ENCODE data around the gene YBX3. TPM values are rescaled to one million over a fixed set of nuclear protein-coding genes. Genes with fewer than 3 reads are reported as not detected.
A peak's percentile ranks its signal among the peaks of the same experiment; 100 is the strongest.

The YBX3 gene
- total RNA-seq, 1 experiment from 2014 or later, result 95.2 TPM

GRCh38 chr12:10716704-10717315 is 6.3 kb downstream of the YBX3 start:
- Histone ChIP-seq H3K4me3 (no peak overlapping the region), H3K27me3 (replicated peaks) (no peaks in the 10 kb centered on the region), H3K4me1 (replicated peaks) (peaks cover 47% of the 10 kb centered on the region), H3K27ac (peak overlapping the region; percentile 54), H3K9me3 (replicated peaks) (no peaks in the 10 kb centered on the region), H3K36me3 (peaks cover 61% of the 10 kb centered on the region)
- DNase-seq (ENCODE audit: low read depth in 1 of 2, low spot score in 2 of 2), result peak; percentile 87 to 90

GRCh38 chr12:10716277-10716676 is 6.8 kb downstream of the YBX3 start:
- DNase-seq (ENCODE audit: low read depth in 1 of 2, low spot score in 2 of 2), result peak in 1 of 2 experiments; percentile 2
- Histone ChIP-seq H3K9me3 (replicated peaks) (no peaks in the 10 kb centered on the region), H3K27me3 (replicated peaks) (no peaks in the 10 kb centered on the region), H3K4me3 (no peak overlapping the region), H3K27ac (peak overlapping the region; percentile 54), H3K4me1 (replicated peaks) (peaks cover 47% of the 10 kb centered on the region), H3K36me3 (peaks cover 65% of the 10 kb centered on the region)

GRCh38 chr12:10715491-10715890 is 7.6 kb downstream of the YBX3 start:
- H3K27ac ChIP-seq, result no peak overlapping the region
- H3K4me3 ChIP-seq, result no peak overlapping the region

GRCh38 chr12:10709808-10710207 is 13.3 kb downstream of the YBX3 start:
- no peak overlapping the region for H3K4me3 ChIP-seq
- no peaks in the 10 kb centered on the region for H3K27me3 ChIP-seq (replicated peaks)
- peaks cover 85% of the 10 kb centered on the region for H3K36me3 ChIP-seq
- H3K4me1 ChIP-seq (replicated peaks), result no peaks in the 10 kb centered on the region
- no peak for DNase-seq (ENCODE audit: low read depth in 1 of 2, low spot score in 2 of 2)
- H3K27ac ChIP-seq, result no peak overlapping the region
- H3K9me3 ChIP-seq (replicated peaks), result no peaks in the 10 kb centered on the region

More at GRCh38 chr12:10715491-10715890, 7.6 kb downstream of the YBX3 start:
- H3K36me3 ChIP-seq, result peaks cover 64% of the 10 kb centered on the region
- H3K4me1 ChIP-seq (replicated peaks), result peaks cover 41% of the 10 kb centered on the region
- H3K9me3 ChIP-seq (replicated peaks), result no peaks in the 10 kb centered on the region
- DNase-seq (ENCODE audit: low read depth in 1 of 2, low spot score in 2 of 2), result no peak
- H3K27me3 ChIP-seq (replicated peaks), result no peaks in the 10 kb centered on the region

- Histone ChIP-seq H3K27me3 (replicated peaks) (no peaks in the 10 kb centered on the region), H3K27ac (no peak overlapping the region), H3K36me3 (peaks cover 85% of the 10 kb centered on the region), H3K9me3 (replicated peaks) (no peaks in the 10 kb centered on the region), H3K4me3 (no peak overlapping the region), H3K4me1 (replicated peaks) (no peaks in the 10 kb centered on the region)
- DNase-seq (ENCODE audit: low read depth in 1 of 2, low spot score in 2 of 2), result no peak
Measured at GRCh38 chr12:10708862-10709261, 14.3 kb downstream of the YBX3 start.

- no peaks in the 10 kb centered on the region for H3K27me3 ChIP-seq (replicated peaks)
- peaks cover 92% of the 10 kb centered on the region for H3K36me3 ChIP-seq
- no peak overlapping the region for H3K4me3 ChIP-seq
- H3K27ac ChIP-seq, result no peak overlapping the region
- H3K4me1 ChIP-seq (replicated peaks), result no peaks in the 10 kb centered on the region; the same call in 1 of the 2 replicates
- H3K9me3 ChIP-seq (replicated peaks), result no peaks in the 10 kb centered on the region
- no peak for DNase-seq (ENCODE audit: low read depth in 1 of 2, low spot score in 2 of 2)
Measured at GRCh38 chr12:10705655-10706054, 17.5 kb downstream of the YBX3 start.

- Histone ChIP-seq H3K27ac (no peak overlapping the region), H3K36me3 (peaks cover 93% of the 10 kb centered on the region)
Measured at GRCh38 chr12:10701843-10702242, 21.3 kb downstream of the YBX3 start.

GRCh38 chr12:10701131-10701681 is 21.9 kb downstream of the YBX3 start:
- Histone ChIP-seq H3K4me1 (replicated peaks) (no peaks in the 10 kb centered on the region; the same call in 1 of the 2 replicates), H3K27ac (no peak overlapping the region), H3K36me3 (peaks cover 91% of the 10 kb centered on the region), H3K4me3 (no peak overlapping the region), H3K9me3 (replicated peaks) (no peaks in the 10 kb centered on the region), H3K27me3 (replicated peaks) (no peaks in the 10 kb centered on the region)
- DNase-seq (ENCODE audit: low read depth in 1 of 2, low spot score in 2 of 2), result no peak

More at GRCh38 chr12:10701843-10702242, 21.3 kb downstream of the YBX3 start:
- Histone ChIP-seq H3K9me3 (replicated peaks) (no peaks in the 10 kb centered on the region), H3K4me1 (replicated peaks) (no peaks in the 10 kb centered on the region; the same call in 1 of the 2 replicates), H3K27me3 (replicated peaks) (no peaks in the 10 kb centered on the region), H3K4me3 (no peak overlapping the region)
- no peak for DNase-seq (ENCODE audit: low read depth in 1 of 2, low spot score in 2 of 2)

GRCh38 chr12:10700581-10700980 is 22.5 kb downstream of the YBX3 start:
- no peak for DNase-seq (ENCODE audit: low read depth in 1 of 2, low spot score in 2 of 2)
- H3K4me1 ChIP-seq (replicated peaks), result no peaks in the 10 kb centered on the region; the same call in 1 of the 2 replicates
- H3K27me3 ChIP-seq (replicated peaks), result no peaks in the 10 kb centered on the region
- peaks cover 89% of the 10 kb centered on the region for H3K36me3 ChIP-seq
- H3K9me3 ChIP-seq (replicated peaks), result no peaks in the 10 kb centered on the region
- no peak overlapping the region for H3K4me3 ChIP-seq
- H3K27ac ChIP-seq, result no peak overlapping the region

GRCh38 chr12:10697862-10698261 is 25.3 kb downstream of the YBX3 start:
- H3K4me1 ChIP-seq (replicated peaks), result no peaks in the 10 kb centered on the region; the same call in 1 of the 2 replicates
- H3K4me3 ChIP-seq, result no peak overlapping the region
- DNase-seq (ENCODE audit: low read depth in 1 of 2, low spot score in 2 of 2), result no peak
- H3K27me3 ChIP-seq (replicated peaks), result no peaks in the 10 kb centered on the region
- H3K9me3 ChIP-seq (replicated peaks), result no peaks in the 10 kb centered on the region
- H3K36me3 ChIP-seq, result peaks cover 63% of the 10 kb centered on the region
- no peak overlapping the region for H3K27ac ChIP-seq

- Histone ChIP-seq H3K4me3 (no peak overlapping the region), H3K27me3 (replicated peaks) (no peaks in the 10 kb centered on the region), H3K9me3 (replicated peaks) (no peaks in the 10 kb centered on the region), H3K36me3 (peaks cover 56% of the 10 kb centered on the region), H3K27ac (no peak overlapping the region), H3K4me1 (replicated peaks) (no peaks in the 10 kb centered on the region; the same call in 1 of the 2 replicates)
- DNase-seq (ENCODE audit: low read depth in 1 of 2, low spot score in 2 of 2), result no peak
Measured at GRCh38 chr12:10697156-10697555, 26.0 kb downstream of the YBX3 start.

- H3K9me3 ChIP-seq (replicated peaks), result no peaks in the 10 kb centered on the region
Measured at GRCh38 chr12:10690906-10691305, 32.2 kb downstream of the YBX3 start.

GRCh38 chr12:10689146-10689545 is 34.0 kb downstream of the YBX3 start:
- no peaks in the 10 kb centered on the region for H3K27me3 ChIP-seq (replicated peaks)
- no peak overlapping the region for H3K4me3 ChIP-seq
- H3K36me3 ChIP-seq, result no peaks in the 10 kb centered on the region
- no peaks in the 10 kb centered on the region for H3K4me1 ChIP-seq (replicated peaks)
- no peak overlapping the region for H3K27ac ChIP-seq
- DNase-seq (ENCODE audit: low read depth in 1 of 2, low spot score in 2 of 2), result no peak
- H3K9me3 ChIP-seq (replicated peaks), result no peaks in the 10 kb centered on the region

More at GRCh38 chr12:10690906-10691305, 32.2 kb downstream of the YBX3 start:
- H3K4me3 ChIP-seq, result no peak overlapping the region
- DNase-seq (ENCODE audit: low read depth in 1 of 2, low spot score in 2 of 2), result no peak
- H3K27ac ChIP-seq, result no peak overlapping the region
- H3K27me3 ChIP-seq (replicated peaks), result no peaks in the 10 kb centered on the region
- no peaks in the 10 kb centered on the region for H3K4me1 ChIP-seq (replicated peaks)
- 0 out of 2 replicates have a peak, but pooled peaks cover 2% of the 10 kb centered on the region for H3K36me3 ChIP-seq

GRCh38 chr12:10688042-10688441 is 35.1 kb downstream of the YBX3 start:
- no peak for DNase-seq (ENCODE audit: low read depth in 1 of 2, low spot score in 2 of 2)
- Histone ChIP-seq H3K4me1 (replicated peaks) (no peaks in the 10 kb centered on the region), H3K27me3 (replicated peaks) (no peaks in the 10 kb centered on the region), H3K36me3 (no peaks in the 10 kb centered on the region), H3K4me3 (no peak overlapping the region), H3K9me3 (replicated peaks) (no peaks in the 10 kb centered on the region), H3K27ac (no peak overlapping the region)

All from SJSA1 (cell line).